HG03108 (cell line): Measurements from ENCODE around the gene GJA9.

Source experiments
- ATAC-seq: cut with Tn5 transposase; IDR thresholded peaks from one replicate; pipeline ENCODE4 v1.9.1; 2021; ENCODE audit warnings: moderate library complexity; ENCODE audit not compliant: unreplicated experiment

The GJA9 gene

GRCh38 chr1:38832370-38832734 is 49.0 kb downstream of the GJA9 start:
- no peak for ATAC-seq

GRCh38 chr1:38831731-38832369 is 49.5 kb downstream of the GJA9 start:
- ATAC-seq, result no peak

- no peak for ATAC-seq
These were observed 52.0 kb downstream of the GJA9 start for GRCh38 chr1:38829368-38829767.

DNA sequence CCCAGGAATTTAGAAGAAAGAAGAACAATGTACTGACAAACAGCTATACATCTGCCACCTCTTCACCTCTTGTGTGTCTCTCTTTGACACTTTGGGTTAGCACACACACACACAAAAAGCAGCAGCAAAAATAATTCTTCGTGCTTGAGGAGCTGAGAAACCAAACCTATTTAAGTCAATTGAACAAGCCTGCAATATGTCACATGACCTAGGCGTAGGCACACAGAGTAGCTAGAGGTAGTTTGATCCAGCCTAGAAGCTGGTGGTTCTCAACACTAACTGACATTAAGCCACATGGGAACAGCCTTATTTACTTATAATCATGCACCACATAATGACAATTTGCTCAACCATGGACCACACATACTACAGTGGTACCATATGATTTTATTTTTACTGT is 54.1 kb downstream of the GJA9 start:
- no peak for ATAC-seq

- ATAC-seq, result no peak
These were observed 54.5 kb downstream of the GJA9 start for GRCh38 chr1:38826886-38827285.

GRCh38 chr1:38826262-38826661 is 55.1 kb downstream of the GJA9 start:
- no peak for ATAC-seq
